WTC11 (cell line): ENCODE measurements around the gene CDKL5. TPM values are rescaled to one million over a fixed set of nuclear protein-coding genes. Genes with fewer than 3 reads are reported as not detected.

Source experiments
- ATAC-seq: fragments of 200-7000 bp; cut with Tn5 transposase; 2 replicates; pipeline ENCODE4 v1.10.0; 2021; ENCODE audit warnings: mild to moderate bottlenecking, moderate library complexity
- CTCF ChIA-PET: fragments of 300-600 bp; sonication (Branson Sonifier 250); formaldehyde crosslinking; loops from one replicate; lab custom pipeline; 2021; ENCODE audit warnings: antibody characterized with exemption; lab: Charles Lee
- POLR2A ChIA-PET: fragments of 350-600 bp; sonication (Branson Sonifier 250); formaldehyde crosslinking; loops from one replicate; lab custom pipeline; 2021; ENCODE audit warnings: antibody characterized with exemption; lab: Charles Lee
- DNase-seq: peaks from one replicate; pipeline ENCODE4 v3.0.0; 2021; ENCODE audit warnings: low spot score
- H3K27ac Mint-ChIP-seq: 2 replicates; pipeline ENCODE4 v1.8.0; 2021; ENCODE audit warnings: mixed read lengths
- H3K27me3 Mint-ChIP-seq: 2 replicates; pipeline ENCODE4 v1.8.0; 2021; ENCODE audit warnings: low read depth, mild to moderate bottlenecking, moderate library complexity, mixed read lengths
- H3K36me3 Mint-ChIP-seq: 2 replicates; pipeline ENCODE4 v1.8.0; 2021; ENCODE audit warnings: mixed read lengths
- H3K4me1 Mint-ChIP-seq: 2 replicates; pipeline ENCODE4 v1.8.0; 2022; ENCODE audit warnings: mixed read lengths
- H3K4me3 Mint-ChIP-seq: 2 replicates; pipeline ENCODE4 v1.8.0; 2021; ENCODE audit warnings: mild to moderate bottlenecking, moderate library complexity, mixed read lengths
- H3K9me3 Mint-ChIP-seq: 2 replicates; pipeline ENCODE4 v1.8.0; 2021; ENCODE audit warnings: mixed read lengths
- ATF3 ChIP-seq: sonication (generic); formaldehyde crosslinking; conservative IDR thresholded peaks from 2 replicates; pipeline ENCODE4 v1.8.1; 2022; ENCODE audit warnings: mild to moderate bottlenecking, missing genetic modification reagents
- ESRRA ChIP-seq: sonication (generic); formaldehyde crosslinking; IDR thresholded peaks from 2 replicates; pipeline ENCODE4 v1.8.1; 2022; ENCODE audit warnings: mild to moderate bottlenecking, missing genetic modification reagents, borderline replicate concordance
- FOXK1 ChIP-seq: sonication (generic); formaldehyde crosslinking; IDR thresholded peaks from 2 replicates; pipeline ENCODE4 v1.8.0; 2022; ENCODE audit warnings: mild to moderate bottlenecking, moderate library complexity, missing genetic modification reagents
- FOXP1 ChIP-seq: sonication (generic); formaldehyde crosslinking; IDR thresholded peaks from 2 replicates; pipeline ENCODE4 v1.8.0; 2022; ENCODE audit warnings: missing genetic modification reagents, mild to moderate bottlenecking, moderate library complexity, borderline replicate concordance
- IRF2 ChIP-seq: sonication (generic); formaldehyde crosslinking; IDR thresholded peaks from 2 replicates; pipeline ENCODE4 v1.8.0; 2022; ENCODE audit warnings: low read depth, missing genetic modification reagents, borderline replicate concordance
- KAT7 ChIP-seq: sonication (generic); formaldehyde crosslinking; IDR thresholded peaks from 2 replicates; pipeline ENCODE4 v1.8.1; 2023; ENCODE audit warnings: missing genetic modification reagents, mild to moderate bottlenecking, borderline replicate concordance
- MXD4 ChIP-seq: fragments of 250-450 bp; sonication (Bioruptor Pico); IDR thresholded peaks from 2 replicates; pipeline ENCODE4 v1.8.0; 2021; ENCODE audit warnings: mild to moderate bottlenecking, moderate library complexity, borderline replicate concordance
- NFATC4 ChIP-seq: fragments of 250-450 bp; sonication (Bioruptor Pico); IDR thresholded peaks from 2 replicates; pipeline ENCODE4 v1.9.0; 2021; ENCODE audit warnings: mild to moderate bottlenecking
- NFYB ChIP-seq: sonication (generic); formaldehyde crosslinking; conservative IDR thresholded peaks from 2 replicates; pipeline ENCODE4 v1.8.0; 2022; ENCODE audit warnings: low read depth, missing genetic modification reagents
- NR2C2 ChIP-seq: sonication (generic); formaldehyde crosslinking; IDR thresholded peaks from 2 replicates; pipeline ENCODE4 v1.8.0; 2022; ENCODE audit warnings: mild to moderate bottlenecking, missing genetic modification reagents
- NR3C1 ChIP-seq: sonication (generic); formaldehyde crosslinking; conservative IDR thresholded peaks from 2 replicates; pipeline ENCODE4 v1.8.1; 2023; ENCODE audit warnings: low read depth, mild to moderate bottlenecking, missing genetic modification reagents
- OVOL2 ChIP-seq: fragments of 250-450 bp; sonication (Bioruptor Pico); IDR thresholded peaks from 2 replicates; pipeline ENCODE4 v1.9.0; 2021; ENCODE audit warnings: mild to moderate bottlenecking, borderline replicate concordance
- PRRX2 ChIP-seq: fragments of 250-450 bp; sonication (Bioruptor Pico); IDR thresholded peaks from 2 replicates; pipeline ENCODE4 v1.8.0; 2021; ENCODE audit warnings: mild to moderate bottlenecking
- ZNF121 ChIP-seq: sonication (generic); formaldehyde crosslinking; IDR thresholded peaks from 2 replicates; pipeline ENCODE4 v1.8.0; 2023; ENCODE audit warnings: missing genetic modification reagents
- ZNF219 ChIP-seq: sonication (generic); formaldehyde crosslinking; IDR thresholded peaks from 2 replicates; pipeline ENCODE4 v1.8.0; 2023; ENCODE audit warnings: missing genetic modification reagents, mild to moderate bottlenecking, borderline replicate concordance
- ZNF396 ChIP-seq: fragments of 250-450 bp; sonication (Bioruptor Pico); IDR thresholded peaks from 2 replicates; pipeline ENCODE4 v1.8.0; 2021; ENCODE audit warnings: mild to moderate bottlenecking, moderate library complexity, borderline replicate concordance
- ZNF532 ChIP-seq: fragments of 250-450 bp; sonication (Bioruptor Pico); IDR thresholded peaks from 2 replicates; pipeline ENCODE4 v1.9.0; 2021; ENCODE audit warnings: mild to moderate bottlenecking, borderline replicate concordance
- total RNA-seq: library from RNA; stranded (reverse); gene quantifications from 3 replicates; pipeline ENCODE4 v1.2.3, GENCODE V29; 2021
- TF ChIP-seq, protein P1 (sequence below): sonication (generic); formaldehyde crosslinking; IDR thresholded peaks from 2 replicates; pipeline ENCODE4 v1.8.0; 2022; ENCODE audit warnings: mild to moderate bottlenecking, missing genetic modification reagents
- TF ChIP-seq, protein P2 (sequence below): sonication (generic); formaldehyde crosslinking; IDR thresholded peaks from 2 replicates; pipeline ENCODE4 v1.8.1; 2023; ENCODE audit warnings: mild to moderate bottlenecking, missing genetic modification reagents, moderate library complexity
- TF ChIP-seq, protein P3 (sequence below): sonication (generic); formaldehyde crosslinking; IDR thresholded peaks from 2 replicates; pipeline ENCODE4 v1.8.1; 2022; ENCODE audit warnings: low read depth, missing genetic modification reagents, borderline replicate concordance
- TF ChIP-seq, protein P4 (sequence below): sonication (generic); formaldehyde crosslinking; IDR thresholded peaks from 2 replicates; pipeline ENCODE4 v1.8.1; 2023; ENCODE audit warnings: mild to moderate bottlenecking, missing genetic modification reagents
- TF ChIP-seq, protein P5 (sequence below): sonication (generic); formaldehyde crosslinking; IDR thresholded peaks from 2 replicates; pipeline ENCODE4 v1.8.1; 2022; ENCODE audit warnings: mild to moderate bottlenecking, missing genetic modification reagents, moderate library complexity, borderline replicate concordance
- TF ChIP-seq, protein P6 (sequence below): sonication (generic); formaldehyde crosslinking; IDR thresholded peaks from 2 replicates; pipeline ENCODE4 v1.8.1; 2022; ENCODE audit warnings: mild to moderate bottlenecking, moderate library complexity, missing genetic modification reagents

The CDKL5 gene
- total RNA-seq, 1 experiment from 2014 or later, result 13.6 TPM

- H3K36me3 Mint-ChIP-seq, result no peaks in the 10 kb centered on the region
- H3K9me3 Mint-ChIP-seq, result no peaks in the 10 kb centered on the region
- TF ChIP-seq IRF2 (CRISPR knock-in tag) (no peak), PRRX2 (CRISPR knock-in tag) (no peak), ESRRA (CRISPR knock-in tag) (no peak), OVOL2 (no peak), ZNF219 (CRISPR knock-in tag) (no peak), ZNF121 (CRISPR knock-in tag) (no peak), NR2C2 (CRISPR knock-in tag) (no peak), ATF3 (CRISPR knock-in tag) (no peak), KAT7 (CRISPR knock-in tag) (no peak), FOXK1 (CRISPR knock-in tag) (no peak), NFATC4 (CRISPR knock-in tag) (no peak), FOXP1 (no peak), NR3C1 (CRISPR knock-in tag) (no peak), NFYB (CRISPR knock-in tag) (no peak)
- TF ChIP-seq, protein P1, sequence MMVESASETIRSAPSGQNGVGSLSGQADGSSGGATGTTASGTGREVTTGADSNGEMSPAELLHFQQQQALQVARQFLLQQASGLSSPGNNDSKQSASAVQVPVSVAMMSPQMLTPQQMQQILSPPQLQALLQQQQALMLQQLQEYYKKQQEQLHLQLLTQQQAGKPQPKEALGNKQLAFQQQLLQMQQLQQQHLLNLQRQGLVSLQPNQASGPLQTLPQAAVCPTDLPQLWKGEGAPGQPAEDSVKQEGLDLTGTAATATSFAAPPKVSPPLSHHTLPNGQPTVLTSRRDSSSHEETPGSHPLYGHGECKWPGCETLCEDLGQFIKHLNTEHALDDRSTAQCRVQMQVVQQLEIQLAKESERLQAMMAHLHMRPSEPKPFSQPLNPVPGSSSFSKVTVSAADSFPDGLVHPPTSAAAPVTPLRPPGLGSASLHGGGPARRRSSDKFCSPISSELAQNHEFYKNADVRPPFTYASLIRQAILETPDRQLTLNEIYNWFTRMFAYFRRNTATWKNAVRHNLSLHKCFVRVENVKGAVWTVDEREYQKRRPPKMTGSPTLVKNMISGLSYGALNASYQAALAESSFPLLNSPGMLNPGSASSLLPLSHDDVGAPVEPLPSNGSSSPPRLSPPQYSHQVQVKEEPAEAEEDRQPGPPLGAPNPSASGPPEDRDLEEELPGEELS (CRISPR knock-in tag), result no peak
- TF ChIP-seq, protein P2, sequence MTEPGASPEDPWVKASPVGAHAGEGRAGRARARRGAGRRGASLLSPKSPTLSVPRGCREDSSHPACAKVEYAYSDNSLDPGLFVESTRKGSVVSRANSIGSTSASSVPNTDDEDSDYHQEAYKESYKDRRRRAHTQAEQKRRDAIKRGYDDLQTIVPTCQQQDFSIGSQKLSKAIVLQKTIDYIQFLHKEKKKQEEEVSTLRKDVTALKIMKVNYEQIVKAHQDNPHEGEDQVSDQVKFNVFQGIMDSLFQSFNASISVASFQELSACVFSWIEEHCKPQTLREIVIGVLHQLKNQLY (CRISPR knock-in tag), result no peak
- TF ChIP-seq, protein P3, sequence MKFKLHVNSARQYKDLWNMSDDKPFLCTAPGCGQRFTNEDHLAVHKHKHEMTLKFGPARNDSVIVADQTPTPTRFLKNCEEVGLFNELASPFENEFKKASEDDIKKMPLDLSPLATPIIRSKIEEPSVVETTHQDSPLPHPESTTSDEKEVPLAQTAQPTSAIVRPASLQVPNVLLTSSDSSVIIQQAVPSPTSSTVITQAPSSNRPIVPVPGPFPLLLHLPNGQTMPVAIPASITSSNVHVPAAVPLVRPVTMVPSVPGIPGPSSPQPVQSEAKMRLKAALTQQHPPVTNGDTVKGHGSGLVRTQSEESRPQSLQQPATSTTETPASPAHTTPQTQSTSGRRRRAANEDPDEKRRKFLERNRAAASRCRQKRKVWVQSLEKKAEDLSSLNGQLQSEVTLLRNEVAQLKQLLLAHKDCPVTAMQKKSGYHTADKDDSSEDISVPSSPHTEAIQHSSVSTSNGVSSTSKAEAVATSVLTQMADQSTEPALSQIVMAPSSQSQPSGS (CRISPR knock-in tag), result no peak
- TF ChIP-seq, protein P4, sequence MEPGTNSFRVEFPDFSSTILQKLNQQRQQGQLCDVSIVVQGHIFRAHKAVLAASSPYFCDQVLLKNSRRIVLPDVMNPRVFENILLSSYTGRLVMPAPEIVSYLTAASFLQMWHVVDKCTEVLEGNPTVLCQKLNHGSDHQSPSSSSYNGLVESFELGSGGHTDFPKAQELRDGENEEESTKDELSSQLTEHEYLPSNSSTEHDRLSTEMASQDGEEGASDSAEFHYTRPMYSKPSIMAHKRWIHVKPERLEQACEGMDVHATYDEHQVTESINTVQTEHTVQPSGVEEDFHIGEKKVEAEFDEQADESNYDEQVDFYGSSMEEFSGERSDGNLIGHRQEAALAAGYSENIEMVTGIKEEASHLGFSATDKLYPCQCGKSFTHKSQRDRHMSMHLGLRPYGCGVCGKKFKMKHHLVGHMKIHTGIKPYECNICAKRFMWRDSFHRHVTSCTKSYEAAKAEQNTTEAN (CRISPR knock-in tag), result no peak
- TF ChIP-seq, protein P5, sequence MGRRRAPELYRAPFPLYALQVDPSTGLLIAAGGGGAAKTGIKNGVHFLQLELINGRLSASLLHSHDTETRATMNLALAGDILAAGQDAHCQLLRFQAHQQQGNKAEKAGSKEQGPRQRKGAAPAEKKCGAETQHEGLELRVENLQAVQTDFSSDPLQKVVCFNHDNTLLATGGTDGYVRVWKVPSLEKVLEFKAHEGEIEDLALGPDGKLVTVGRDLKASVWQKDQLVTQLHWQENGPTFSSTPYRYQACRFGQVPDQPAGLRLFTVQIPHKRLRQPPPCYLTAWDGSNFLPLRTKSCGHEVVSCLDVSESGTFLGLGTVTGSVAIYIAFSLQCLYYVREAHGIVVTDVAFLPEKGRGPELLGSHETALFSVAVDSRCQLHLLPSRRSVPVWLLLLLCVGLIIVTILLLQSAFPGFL (CRISPR knock-in tag), result no peak
- DNase-seq, result no peak
- CTCF ChIA-PET, result no interaction called here
- no peak for ATAC-seq
- POLR2A ChIA-PET, result no interaction called here
- no peaks in the 10 kb centered on the region for H3K27me3 Mint-ChIP-seq
- no peak overlapping the region for H3K4me3 Mint-ChIP-seq
- H3K27ac Mint-ChIP-seq, result 0 out of 2 replicates have a peak overlapping the region, but pooled peaks have one; percentile 42
- peaks cover 32% of the 10 kb centered on the region for H3K4me1 Mint-ChIP-seq
Measured at GRCh38 chrX:18537524-18537923, 112.1 kb downstream of the CDKL5 start.

DNA sequence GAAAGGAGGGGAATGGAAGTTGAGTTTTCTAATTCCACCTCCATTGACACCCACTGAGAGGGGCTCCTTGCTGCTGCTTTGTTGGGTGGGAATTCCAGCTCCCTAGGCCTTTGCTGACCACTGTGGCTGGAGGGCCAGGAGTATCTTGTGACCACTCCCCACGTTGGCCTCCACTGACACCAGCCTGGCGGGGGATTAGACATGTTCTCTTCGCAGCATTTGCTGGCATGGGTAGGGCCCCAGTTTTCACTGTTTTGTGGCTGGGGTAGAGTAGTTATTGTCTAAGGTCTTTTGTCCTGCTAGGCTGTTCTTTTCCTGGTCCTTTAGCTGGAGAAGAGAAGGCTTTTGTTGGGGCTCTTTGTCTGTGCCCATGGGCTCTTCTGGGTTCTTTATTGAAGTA lies 116.7 kb downstream of the CDKL5 start:
- ChIA-PET CTCF (no interaction called here), POLR2A (interaction anchor here (0.7 kb wide), 1 partner anchor 787 kb away, joined by 3 read pairs; no protein-coding TSS in a partner anchor)
- TF ChIP-seq, protein P6, sequence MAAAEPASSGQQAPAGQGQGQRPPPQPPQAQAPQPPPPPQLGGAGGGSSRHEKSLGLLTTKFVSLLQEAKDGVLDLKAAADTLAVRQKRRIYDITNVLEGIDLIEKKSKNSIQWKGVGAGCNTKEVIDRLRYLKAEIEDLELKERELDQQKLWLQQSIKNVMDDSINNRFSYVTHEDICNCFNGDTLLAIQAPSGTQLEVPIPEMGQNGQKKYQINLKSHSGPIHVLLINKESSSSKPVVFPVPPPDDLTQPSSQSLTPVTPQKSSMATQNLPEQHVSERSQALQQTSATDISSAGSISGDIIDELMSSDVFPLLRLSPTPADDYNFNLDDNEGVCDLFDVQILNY (CRISPR knock-in tag), result no peak
- TF ChIP-seq ZNF532 (CRISPR knock-in tag), result no peak
- TF ChIP-seq MXD4 (CRISPR knock-in tag), result no peak
- no peak for TF ChIP-seq ZNF396 (CRISPR knock-in tag)
- TF ChIP-seq KAT7 (CRISPR knock-in tag), result no peak
- H3K27ac Mint-ChIP-seq, result no peak overlapping the region
- ATAC-seq (no peak), DNase-seq (no peak)
- no peak overlapping the region for H3K4me3 Mint-ChIP-seq
- no peaks in the 10 kb centered on the region for H3K36me3 Mint-ChIP-seq
- H3K4me1 Mint-ChIP-seq, result peaks cover 29% of the 10 kb centered on the region
- H3K9me3 Mint-ChIP-seq, result no peaks in the 10 kb centered on the region
- H3K27me3 Mint-ChIP-seq, result no peaks in the 10 kb centered on the region
